Panc1 (cell line): ENCODE results near the gene TIMM17B.

ENCODE experiments used
- POLR2AphosphoS5 ChIP-seq: IDR thresholded peaks from 2 replicates; pipeline ENCODE4 v1.6.1; 2012; ENCODE audit warnings: mild to moderate bottlenecking, low read depth, low read length, moderate library complexity
- TF ChIP-seq, protein P1 (sequence below), 2 experiments: IDR thresholded peaks; 2 replicates each; pipeline ENCODE4 v1.6.1; 2011 to 2012; ENCODE audit warnings: low read depth in 2 of 2, control low read depth in 1 of 2, low read length in 1 of 2, mild to moderate bottlenecking in 1 of 2, moderate library complexity in 1 of 2; ENCODE audit not compliant: insufficient read depth in 1 of 2
- TF ChIP-seq, protein P2 (sequence below): fragments of 450-650 bp; IDR thresholded peaks from 2 replicates; pipeline ENCODE4 v1.5.1; 2017; ENCODE audit warnings: mild to moderate bottlenecking

DNA sequence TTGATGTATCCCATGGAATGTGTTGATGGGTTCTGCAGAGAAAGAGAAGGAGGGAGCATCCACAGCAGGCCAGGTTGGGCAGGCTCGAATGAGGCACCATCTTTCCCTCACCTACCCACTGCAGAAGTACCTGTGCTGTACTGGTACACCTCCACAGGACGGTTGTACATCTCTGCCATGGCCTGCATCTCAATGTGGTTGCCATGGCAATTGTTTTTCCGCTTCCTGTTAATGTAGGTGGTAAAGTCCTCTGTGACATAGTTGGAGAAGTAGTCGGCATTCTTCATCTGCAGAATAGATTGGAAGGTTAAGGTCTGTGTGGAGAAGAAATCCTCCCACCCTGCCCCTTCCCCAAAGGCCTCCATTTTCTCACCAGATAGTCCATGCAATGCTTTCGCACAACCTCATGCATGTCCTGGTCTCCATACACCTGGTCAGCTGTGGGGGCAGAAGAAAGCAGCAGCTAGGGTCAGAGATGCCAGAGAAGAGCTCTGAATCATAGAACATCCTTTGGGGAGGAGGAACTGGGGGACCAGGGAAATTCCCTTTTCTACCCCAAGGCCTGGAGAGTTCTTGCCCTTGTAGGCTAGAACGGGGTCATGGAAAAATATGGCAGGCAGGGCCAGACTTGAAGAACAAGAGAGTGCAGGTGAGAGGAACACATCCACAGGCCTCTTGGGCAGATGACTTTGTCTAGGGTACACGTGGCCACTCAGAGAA lies 37.2 kb upstream of the TIMM17B start:
- no peak for TF ChIP-seq POLR2AphosphoS5
- TF ChIP-seq, protein P1, sequence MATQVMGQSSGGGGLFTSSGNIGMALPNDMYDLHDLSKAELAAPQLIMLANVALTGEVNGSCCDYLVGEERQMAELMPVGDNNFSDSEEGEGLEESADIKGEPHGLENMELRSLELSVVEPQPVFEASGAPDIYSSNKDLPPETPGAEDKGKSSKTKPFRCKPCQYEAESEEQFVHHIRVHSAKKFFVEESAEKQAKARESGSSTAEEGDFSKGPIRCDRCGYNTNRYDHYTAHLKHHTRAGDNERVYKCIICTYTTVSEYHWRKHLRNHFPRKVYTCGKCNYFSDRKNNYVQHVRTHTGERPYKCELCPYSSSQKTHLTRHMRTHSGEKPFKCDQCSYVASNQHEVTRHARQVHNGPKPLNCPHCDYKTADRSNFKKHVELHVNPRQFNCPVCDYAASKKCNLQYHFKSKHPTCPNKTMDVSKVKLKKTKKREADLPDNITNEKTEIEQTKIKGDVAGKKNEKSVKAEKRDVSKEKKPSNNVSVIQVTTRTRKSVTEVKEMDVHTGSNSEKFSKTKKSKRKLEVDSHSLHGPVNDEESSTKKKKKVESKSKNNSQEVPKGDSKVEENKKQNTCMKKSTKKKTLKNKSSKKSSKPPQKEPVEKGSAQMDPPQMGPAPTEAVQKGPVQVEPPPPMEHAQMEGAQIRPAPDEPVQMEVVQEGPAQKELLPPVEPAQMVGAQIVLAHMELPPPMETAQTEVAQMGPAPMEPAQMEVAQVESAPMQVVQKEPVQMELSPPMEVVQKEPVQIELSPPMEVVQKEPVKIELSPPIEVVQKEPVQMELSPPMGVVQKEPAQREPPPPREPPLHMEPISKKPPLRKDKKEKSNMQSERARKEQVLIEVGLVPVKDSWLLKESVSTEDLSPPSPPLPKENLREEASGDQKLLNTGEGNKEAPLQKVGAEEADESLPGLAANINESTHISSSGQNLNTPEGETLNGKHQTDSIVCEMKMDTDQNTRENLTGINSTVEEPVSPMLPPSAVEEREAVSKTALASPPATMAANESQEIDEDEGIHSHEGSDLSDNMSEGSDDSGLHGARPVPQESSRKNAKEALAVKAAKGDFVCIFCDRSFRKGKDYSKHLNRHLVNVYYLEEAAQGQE (IDR thresholded peaks at IDR 0.05; ENCODE audit: insufficient read depth in 1 of 2, low read depth in 2 of 2, low read length in 1 of 2): no peak
- TF ChIP-seq, protein P2, sequence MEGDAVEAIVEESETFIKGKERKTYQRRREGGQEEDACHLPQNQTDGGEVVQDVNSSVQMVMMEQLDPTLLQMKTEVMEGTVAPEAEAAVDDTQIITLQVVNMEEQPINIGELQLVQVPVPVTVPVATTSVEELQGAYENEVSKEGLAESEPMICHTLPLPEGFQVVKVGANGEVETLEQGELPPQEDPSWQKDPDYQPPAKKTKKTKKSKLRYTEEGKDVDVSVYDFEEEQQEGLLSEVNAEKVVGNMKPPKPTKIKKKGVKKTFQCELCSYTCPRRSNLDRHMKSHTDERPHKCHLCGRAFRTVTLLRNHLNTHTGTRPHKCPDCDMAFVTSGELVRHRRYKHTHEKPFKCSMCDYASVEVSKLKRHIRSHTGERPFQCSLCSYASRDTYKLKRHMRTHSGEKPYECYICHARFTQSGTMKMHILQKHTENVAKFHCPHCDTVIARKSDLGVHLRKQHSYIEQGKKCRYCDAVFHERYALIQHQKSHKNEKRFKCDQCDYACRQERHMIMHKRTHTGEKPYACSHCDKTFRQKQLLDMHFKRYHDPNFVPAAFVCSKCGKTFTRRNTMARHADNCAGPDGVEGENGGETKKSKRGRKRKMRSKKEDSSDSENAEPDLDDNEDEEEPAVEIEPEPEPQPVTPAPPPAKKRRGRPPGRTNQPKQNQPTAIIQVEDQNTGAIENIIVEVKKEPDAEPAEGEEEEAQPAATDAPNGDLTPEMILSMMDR: no peak
